OCI-LY7 (cell line): Measurements from ENCODE around the gene STRADB. TPM values are rescaled to one million over a fixed set of nuclear protein-coding genes. Genes with fewer than 3 reads are reported as not detected.

Source experiments
- BruUV-seq: library from RNA; stranded (reverse); fragments of 400-500 nt; replicated peaks from 2 replicates; lab custom pipeline; 2021; lab: Mats Ljungman, UMichigan
- CTCF ChIA-PET: fragments of 300-600 bp; sonication (Branson Sonifier 250); formaldehyde crosslinking; loops from one replicate; lab custom pipeline; 2022; ENCODE audit warnings: antibody characterized with exemption; ENCODE audit not compliant: unreplicated experiment; lab: Charles Lee
- POLR2A ChIA-PET: fragments of 300-600 bp; sonication (Branson Sonifier 250); formaldehyde crosslinking; loops from one replicate; lab custom pipeline; 2022; ENCODE audit warnings: antibody characterized with exemption; lab: Charles Lee
- DNase-seq: peaks from one replicate; pipeline ENCODE4 v3.0.0-alpha.2; 2015; ENCODE audit warnings: low spot score
- H2AFZ ChIP-seq: fragments of 200-600 bp; sonication (generic), shearing (Covaris generic); 2 replicates; pipeline ENCODE4 v1.6.1; 2014; ENCODE audit warnings: mild to moderate bottlenecking, antibody characterized with exemption, low read length, moderate library complexity
- H3K27ac ChIP-seq: fragments of 200-600 bp; sonication (generic); 2 replicates; pipeline ENCODE4 v1.5.1; 2014; ENCODE audit warnings: mixed run types, low read depth, mild to moderate bottlenecking, moderate library complexity, low read length, inconsistent platforms; ENCODE audit not compliant: poor library complexity, severe bottlenecking
- H3K36me3 ChIP-seq: fragments of 200-600 bp; sonication (generic); 2 replicates; pipeline ENCODE4 v1.6.1; 2014; ENCODE audit warnings: mild to moderate bottlenecking, antibody characterized with exemption, low read length, moderate library complexity, mixed read lengths; ENCODE audit not compliant: insufficient read depth
- H3K4me1 ChIP-seq: fragments of 200-600 bp; sonication (generic); 2 replicates; pipeline ENCODE4 v1.5.1; 2014; ENCODE audit warnings: mild to moderate bottlenecking, low read length; ENCODE audit not compliant: insufficient read depth, poor library complexity, severe bottlenecking
- H3K4me2 ChIP-seq: fragments of 200-600 bp; sonication (generic); 2 replicates; pipeline ENCODE4 v1.6.1; 2014; ENCODE audit warnings: mild to moderate bottlenecking, low read length
- H3K4me3 ChIP-seq: fragments of 200-600 bp; sonication (generic); 2 replicates; pipeline ENCODE4 v1.5.1; 2014; ENCODE audit warnings: mild to moderate bottlenecking, low read depth, low read length; ENCODE audit not compliant: poor library complexity, severe bottlenecking
- H3K79me2 ChIP-seq: fragments of 200-600 bp; sonication (generic); 2 replicates; pipeline ENCODE4 v1.6.1; 2016; ENCODE audit warnings: low read depth, mild to moderate bottlenecking, low read length, moderate library complexity, mixed read lengths; ENCODE audit not compliant: insufficient read depth
- H3K9me2 ChIP-seq: fragments of 200-600 bp; sonication (generic); 2 replicates; pipeline ENCODE4 v1.6.1; 2016; ENCODE audit warnings: mild to moderate bottlenecking, low read length, mixed read lengths; ENCODE audit not compliant: insufficient read depth
- H3K9me3 ChIP-seq: fragments of 200-600 bp; sonication (generic); 2 replicates; pipeline ENCODE4 v1.6.1; 2014; ENCODE audit warnings: mild to moderate bottlenecking, mixed run types, low read length, mixed read lengths
- H4K20me1 ChIP-seq: fragments of 200-600 bp; sonication (generic); 2 replicates; pipeline ENCODE4 v1.6.1; 2014; ENCODE audit warnings: mild to moderate bottlenecking, antibody characterized with exemption, low read length, moderate library complexity, mixed read lengths; ENCODE audit not compliant: insufficient read depth
- EZH2phosphoT487 ChIP-seq: fragments of 200-600 bp; sonication (generic); IDR thresholded peaks from 2 replicates; pipeline ENCODE4 v1.6.1; 2018; ENCODE audit warnings: low read depth, borderline replicate concordance, mild to moderate bottlenecking, mixed run types, antibody characterized with exemption, low read length, moderate library complexity, mixed read lengths
- intact Hi-C: fragments of 100-400 bp; cut with micrococcal nuclease; formaldehyde crosslinking; loops from one replicate; pipeline ENCODE4 v1.10.0; 2022; ENCODE audit not compliant: unreplicated experiment
- total RNA-seq, 2 experiments: library from RNA; depleted of rRNA in 1 of 2; stranded (reverse); fragments of >200 nt in 1 of 2; shearing (Covaris generic) in 1 of 2; gene quantifications; 2 replicates each; pipeline ENCODE4 v1.2.3, GENCODE V29; 2014 to 2022
- TF ChIP-seq, protein P1 (sequence below): fragments of 200-600 bp; sonication (generic); conservative IDR thresholded peaks from 2 replicates; pipeline ENCODE4 v1.5.1; 2014; ENCODE audit warnings: mild to moderate bottlenecking, antibody characterized with exemption, low read length, moderate library complexity, mixed read lengths

STRADB gene
- total RNA-seq, 2 experiments from 2014 or later, result 8.4 to 21.4 TPM

DNA sequence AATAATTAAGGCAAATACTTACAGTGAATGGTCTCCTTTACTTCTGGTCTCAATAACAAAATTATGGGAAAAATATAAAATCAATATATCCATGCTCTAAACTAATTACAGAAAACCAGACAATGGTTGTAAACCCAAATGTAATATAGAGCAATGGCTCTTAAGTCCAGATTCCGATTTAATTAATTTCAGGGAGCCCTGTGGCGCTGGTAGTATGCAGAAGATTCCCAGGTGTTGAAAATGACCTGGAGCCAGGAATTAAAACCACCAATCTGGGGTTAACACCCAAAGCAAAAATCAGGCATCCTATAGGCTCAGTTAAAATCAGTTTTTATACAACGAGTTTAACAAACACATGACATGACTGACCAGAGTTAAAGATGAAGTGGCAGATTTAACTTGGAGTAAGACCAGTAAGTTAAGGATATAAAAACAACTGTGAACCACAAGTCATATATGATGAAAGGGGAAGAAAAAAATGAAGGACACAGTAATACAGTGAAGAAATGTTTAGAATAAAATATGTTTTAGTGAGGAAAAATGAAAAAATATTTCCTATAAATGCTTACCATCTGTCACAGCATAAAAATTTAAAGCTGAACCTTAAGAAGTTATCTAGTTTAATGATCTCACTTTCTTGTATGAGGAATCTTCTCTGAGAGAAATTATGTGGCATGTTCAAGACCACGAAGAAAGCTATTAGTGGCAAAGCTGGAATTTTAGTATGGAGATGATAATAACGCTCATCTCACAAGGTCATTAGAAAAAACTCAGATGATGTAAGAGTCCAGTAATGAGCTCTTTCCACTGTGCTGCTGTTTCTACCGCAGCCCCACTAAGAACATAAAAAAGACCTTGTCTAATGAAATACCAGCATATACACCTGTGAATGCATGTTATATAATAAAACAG lies 48.6 kb upstream of the STRADB start:
- Histone ChIP-seq H3K79me2 (no peaks in the 10 kb centered on the region), H3K9me2 (no peaks in the 10 kb centered on the region), H4K20me1 (no peaks in the 10 kb centered on the region), H3K36me3 (peaks cover 14% of the 10 kb centered on the region), H3K4me1 (no peaks in the 10 kb centered on the region), H2AFZ (no peak overlapping the region), H3K4me2 (no peak overlapping the region), H3K27ac (no peak overlapping the region), H3K4me3 (no peak overlapping the region), H3K9me3 (no peaks in the 10 kb centered on the region)
- ChIA-PET POLR2A (interaction anchor here (0.6 to 1.6 kb wide), 2 partner anchors 13 to 96 kb away, joined by 3 to 6 read pairs; no protein-coding TSS in a partner anchor), CTCF (no interaction called here)
- no peak for DNase-seq
- TF ChIP-seq, protein P1, sequence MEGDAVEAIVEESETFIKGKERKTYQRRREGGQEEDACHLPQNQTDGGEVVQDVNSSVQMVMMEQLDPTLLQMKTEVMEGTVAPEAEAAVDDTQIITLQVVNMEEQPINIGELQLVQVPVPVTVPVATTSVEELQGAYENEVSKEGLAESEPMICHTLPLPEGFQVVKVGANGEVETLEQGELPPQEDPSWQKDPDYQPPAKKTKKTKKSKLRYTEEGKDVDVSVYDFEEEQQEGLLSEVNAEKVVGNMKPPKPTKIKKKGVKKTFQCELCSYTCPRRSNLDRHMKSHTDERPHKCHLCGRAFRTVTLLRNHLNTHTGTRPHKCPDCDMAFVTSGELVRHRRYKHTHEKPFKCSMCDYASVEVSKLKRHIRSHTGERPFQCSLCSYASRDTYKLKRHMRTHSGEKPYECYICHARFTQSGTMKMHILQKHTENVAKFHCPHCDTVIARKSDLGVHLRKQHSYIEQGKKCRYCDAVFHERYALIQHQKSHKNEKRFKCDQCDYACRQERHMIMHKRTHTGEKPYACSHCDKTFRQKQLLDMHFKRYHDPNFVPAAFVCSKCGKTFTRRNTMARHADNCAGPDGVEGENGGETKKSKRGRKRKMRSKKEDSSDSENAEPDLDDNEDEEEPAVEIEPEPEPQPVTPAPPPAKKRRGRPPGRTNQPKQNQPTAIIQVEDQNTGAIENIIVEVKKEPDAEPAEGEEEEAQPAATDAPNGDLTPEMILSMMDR, result no peak
- TF ChIP-seq EZH2phosphoT487, result no peak
- intact Hi-C loops, result no loop called here
- no TSS peak for BruUV-seq

DNA sequence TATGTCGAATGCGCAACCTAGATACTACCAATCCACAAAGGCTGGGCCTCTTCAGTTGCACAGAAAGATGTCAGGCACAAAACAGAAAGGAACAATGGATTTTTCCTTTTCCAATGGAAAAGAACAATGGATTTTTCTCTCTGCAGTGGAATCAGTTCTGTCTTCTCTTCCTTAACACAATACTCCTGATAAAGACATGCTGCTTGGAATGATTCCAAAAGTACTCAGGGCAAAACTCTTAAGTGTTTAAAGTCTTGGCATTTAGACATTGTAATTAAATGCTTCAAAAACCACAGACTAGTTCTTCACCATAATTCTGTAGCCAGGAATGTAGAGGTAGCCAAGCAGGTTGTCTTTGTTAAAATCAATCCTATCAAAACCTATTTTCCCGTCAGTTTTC lies 47.7 kb upstream of the STRADB start:
- H3K79me2 ChIP-seq, result no peaks in the 10 kb centered on the region
- no TSS peak for BruUV-seq
- no peak for TF ChIP-seq EZH2phosphoT487
- TF ChIP-seq, protein P1, result no peak
- H4K20me1 ChIP-seq, result no peaks in the 10 kb centered on the region
- no peak overlapping the region for H3K4me3 ChIP-seq
- no peaks in the 10 kb centered on the region for H3K4me1 ChIP-seq
- ChIA-PET POLR2A (interaction anchor here (0.6 kb wide), 1 partner anchor 207 kb away, joined by 3 read pairs; no protein-coding TSS in a partner anchor), CTCF (no interaction called here)
- H3K27ac ChIP-seq, result no peak overlapping the region
- H3K4me2 ChIP-seq, result no peak overlapping the region
- intact Hi-C loops, result no loop called here
- peaks cover 10% of the 10 kb centered on the region; the same call in 1 of the 2 replicates for H3K36me3 ChIP-seq
- no peaks in the 10 kb centered on the region for H3K9me2 ChIP-seq
- no peak overlapping the region for H2AFZ ChIP-seq
- DNase-seq, result no peak
- no peaks in the 10 kb centered on the region for H3K9me3 ChIP-seq
